ENCODE measurements around the gene PRKN.
"Not testable (repeated sequence)": the region's sequence is repeated elsewhere in the genome, so short reads cannot be mapped to it uniquely, and the experiment has no call there.

The PRKN gene

GRCh38 chr6:161869491-161869890 lies 858.1 kb downstream of the PRKN start:
- Histone ChIP-seq H3K27me3 (ENCODE audit: insufficient read depth, low read depth) (no peaks in the 10 kb centered on the region), H3K27ac (no peak overlapping the region), H3K4me3 (IDR thresholded peaks at IDR 0.05; ENCODE audit: insufficient read depth, low read depth, low read length) (no peak overlapping the region), H3K36me3 (ENCODE audit: insufficient read depth) (no peaks in the 10 kb centered on the region), H3K4me1 (ENCODE audit: low read depth, poor library complexity, severe bottlenecking) (no peaks in the 10 kb centered on the region), H4K20me1 (ENCODE audit: insufficient read depth) (no peaks in the 10 kb centered on the region), H2AFZ (ENCODE audit: low read depth) (no peak overlapping the region), H3K9ac (no peak overlapping the region), H3K79me2 (ENCODE audit: insufficient read depth, low read depth) (no peaks in the 10 kb centered on the region), H3K4me2 (no peak overlapping the region)
- TF ChIP-seq CTCF (conservative IDR thresholded peaks at IDR 0.05; ENCODE audit: low read depth, low read length), result no peak

- Histone ChIP-seq H3K4me3 (IDR thresholded peaks at IDR 0.05; ENCODE audit: insufficient read depth, low read depth, low read length) (no peak overlapping the region), H3K79me2 (ENCODE audit: insufficient read depth, low read depth) (no peaks in the 10 kb centered on the region), H3K9ac (no peak overlapping the region), H3K4me2 (no peak overlapping the region), H2AFZ (ENCODE audit: low read depth) (no peak overlapping the region), H3K4me1 (ENCODE audit: low read depth, poor library complexity, severe bottlenecking) (no peaks in the 10 kb centered on the region), H3K27me3 (ENCODE audit: insufficient read depth, low read depth) (no peaks in the 10 kb centered on the region), H3K36me3 (ENCODE audit: insufficient read depth) (no peaks in the 10 kb centered on the region), H4K20me1 (ENCODE audit: insufficient read depth) (no peaks in the 10 kb centered on the region), H3K27ac (no peak overlapping the region)
- no peak for TF ChIP-seq CTCF (conservative IDR thresholded peaks at IDR 0.05; ENCODE audit: low read depth, low read length)
Measured at GRCh38 chr6:161866570-161866969, 861.0 kb downstream of the PRKN start.

GRCh38 chr6:161861061-161861460 lies 866.5 kb downstream of the PRKN start:
- not testable (repeated sequence) for H3K4me1 ChIP-seq (ENCODE audit: low read depth, poor library complexity, severe bottlenecking); H2AFZ ChIP-seq (ENCODE audit: low read depth); H3K4me3 ChIP-seq (IDR thresholded peaks at IDR 0.05; ENCODE audit: insufficient read depth, low read depth, low read length); H3K79me2 ChIP-seq (ENCODE audit: insufficient read depth, low read depth); H3K9ac ChIP-seq; H4K20me1 ChIP-seq (ENCODE audit: insufficient read depth); H3K27me3 ChIP-seq (ENCODE audit: insufficient read depth, low read depth); H3K36me3 ChIP-seq (ENCODE audit: insufficient read depth); H3K27ac ChIP-seq; H3K4me2 ChIP-seq

GRCh38 chr6:161853657-161854056 lies 873.9 kb downstream of the PRKN start:
- Histone ChIP-seq H3K4me2 (no peak overlapping the region), H3K27ac (no peak overlapping the region), H3K9ac (no peak overlapping the region), H4K20me1 (ENCODE audit: insufficient read depth) (no peaks in the 10 kb centered on the region), H3K27me3 (ENCODE audit: insufficient read depth, low read depth) (no peaks in the 10 kb centered on the region), H3K79me2 (ENCODE audit: insufficient read depth, low read depth) (no peaks in the 10 kb centered on the region), H3K4me3 (IDR thresholded peaks at IDR 0.05; ENCODE audit: insufficient read depth, low read depth, low read length) (no peak overlapping the region), H3K36me3 (ENCODE audit: insufficient read depth) (no peaks in the 10 kb centered on the region), H2AFZ (ENCODE audit: low read depth) (no peak overlapping the region), H3K4me1 (ENCODE audit: low read depth, poor library complexity, severe bottlenecking) (no peaks in the 10 kb centered on the region)
- TF ChIP-seq CTCF (conservative IDR thresholded peaks at IDR 0.05; ENCODE audit: low read depth, low read length), result no peak

GRCh38 chr6:161851486-161851885 lies 876.1 kb downstream of the PRKN start:
- H3K27me3 ChIP-seq (ENCODE audit: insufficient read depth, low read depth); H2AFZ ChIP-seq (ENCODE audit: low read depth); H3K79me2 ChIP-seq (ENCODE audit: insufficient read depth, low read depth); H4K20me1 ChIP-seq (ENCODE audit: insufficient read depth); H3K36me3 ChIP-seq (ENCODE audit: insufficient read depth); H3K9ac ChIP-seq; H3K27ac ChIP-seq; H3K4me2 ChIP-seq; H3K4me1 ChIP-seq (ENCODE audit: low read depth, poor library complexity, severe bottlenecking); H3K4me3 ChIP-seq (IDR thresholded peaks at IDR 0.05; ENCODE audit: insufficient read depth, low read depth, low read length): not testable (repeated sequence)
